ENCODE measurements around the gene TMEM184B.
A peak's percentile ranks its signal among the peaks of the same experiment; 100 is the strongest.

TMEM184B gene

DNA sequence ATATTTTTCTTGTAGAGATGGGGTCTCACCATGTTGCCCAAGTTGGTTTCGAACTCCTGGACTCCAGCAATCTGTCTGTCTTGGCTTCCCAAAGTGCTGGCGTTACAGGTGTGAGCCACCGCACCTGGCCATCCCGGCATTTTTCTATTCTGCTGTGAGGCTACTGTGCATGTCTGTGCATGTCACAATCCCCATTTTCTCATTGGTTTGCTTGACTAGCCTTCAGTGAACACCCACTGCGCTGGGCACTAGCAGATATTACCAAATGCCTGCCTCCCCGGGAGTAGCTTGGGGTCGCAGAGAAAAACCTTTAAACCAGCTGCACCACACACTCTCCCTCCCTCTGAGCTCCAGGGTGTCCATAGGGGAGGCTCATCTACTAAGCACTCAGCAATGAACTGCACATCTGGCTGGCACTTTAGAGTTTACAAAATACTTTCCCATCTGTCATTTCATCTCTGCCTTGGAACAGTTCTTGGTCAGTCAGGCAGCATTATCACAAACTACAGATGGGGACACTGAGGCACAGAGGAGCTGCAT lies 39.5 kb upstream of the TMEM184B start:
- H3K27me3 Mint-ChIP-seq = no peaks in the 10 kb centered on the region
- no peaks in the 10 kb centered on the region for H3K9me3 Mint-ChIP-seq (ENCODE audit: low read depth)
- no peak overlapping the region for H3K4me3 Mint-ChIP-seq
- H3K36me3 Mint-ChIP-seq = peaks cover 2% of the 10 kb centered on the region
- peak overlapping the region; percentile 54 for H3K27ac Mint-ChIP-seq
- H3K4me1 Mint-ChIP-seq (ENCODE audit: low read depth) = peaks cover 49% of the 10 kb centered on the region

DNA sequence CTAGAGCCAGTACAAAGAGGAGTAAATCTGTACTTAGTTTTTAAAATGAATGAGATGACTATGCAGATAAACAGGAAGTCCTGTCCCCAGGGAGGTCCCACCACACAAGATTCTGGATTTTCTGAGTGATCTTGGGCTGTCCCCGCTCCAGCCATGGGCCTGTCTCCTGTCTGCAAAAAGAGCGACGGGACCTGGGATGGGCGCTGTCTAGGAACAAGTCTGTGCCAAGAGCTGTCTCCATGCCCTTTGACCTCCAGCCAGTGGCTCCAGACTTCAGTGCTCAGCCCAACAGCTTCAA lies 38.5 kb upstream of the TMEM184B start:
- peaks cover 2% of the 10 kb centered on the region for H3K36me3 Mint-ChIP-seq
- peak overlapping the region; percentile 68 for H3K27ac Mint-ChIP-seq
- no peaks in the 10 kb centered on the region for H3K9me3 Mint-ChIP-seq (ENCODE audit: low read depth)
- no peaks in the 10 kb centered on the region for H3K27me3 Mint-ChIP-seq
- H3K4me3 Mint-ChIP-seq = no peak overlapping the region
- peaks cover 54% of the 10 kb centered on the region for H3K4me1 Mint-ChIP-seq (ENCODE audit: low read depth)

DNA sequence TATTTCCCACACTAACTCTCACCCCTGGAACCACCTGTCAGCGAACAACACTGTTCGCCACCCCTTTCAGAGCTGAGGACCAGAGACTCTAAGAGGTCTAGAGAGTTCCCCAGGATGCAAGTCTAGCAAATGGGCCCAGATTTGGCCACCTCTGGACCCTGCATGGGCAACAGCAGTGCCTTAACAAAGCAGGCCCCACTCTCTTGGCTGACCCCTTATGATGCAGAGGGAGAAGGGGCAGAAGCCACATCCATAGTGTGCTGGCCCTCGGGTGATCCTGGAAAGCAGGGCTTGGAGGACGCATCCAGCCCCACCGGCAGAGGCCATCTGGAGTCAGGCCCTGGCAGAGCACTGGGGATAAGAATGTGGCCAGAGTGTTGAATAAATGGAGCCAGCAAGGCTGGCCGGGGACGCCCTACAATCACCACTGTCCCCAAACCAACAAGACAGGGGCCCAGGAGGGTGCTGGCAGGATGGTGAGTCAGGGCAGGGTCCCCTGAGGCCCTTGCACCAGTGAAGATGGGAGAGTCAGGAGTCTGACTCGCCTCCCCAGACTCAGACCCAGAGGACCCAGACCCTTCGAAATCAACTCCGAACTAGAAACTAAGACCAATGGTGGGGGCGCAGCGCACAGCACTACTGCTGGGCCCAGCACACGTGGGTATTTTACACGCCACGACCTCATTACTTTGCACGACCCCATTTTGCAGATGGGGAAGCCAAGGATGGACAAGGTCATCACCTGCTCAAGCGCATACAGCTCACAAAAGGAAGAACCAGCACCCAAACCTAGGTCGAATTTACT lies 37.9 kb upstream of the TMEM184B start:
- H3K27me3 Mint-ChIP-seq = no peaks in the 10 kb centered on the region
- H3K4me3 Mint-ChIP-seq = no peak overlapping the region
- H3K4me1 Mint-ChIP-seq (ENCODE audit: low read depth) = peaks cover 57% of the 10 kb centered on the region
- peak overlapping the region; percentile 68 for H3K27ac Mint-ChIP-seq
- H3K9me3 Mint-ChIP-seq (ENCODE audit: low read depth) = no peaks in the 10 kb centered on the region
- peaks cover 2% of the 10 kb centered on the region for H3K36me3 Mint-ChIP-seq

- Mint-ChIP-seq H3K4me1 (ENCODE audit: low read depth) (peaks cover 53% of the 10 kb centered on the region), H3K27ac (peak overlapping the region; percentile 64), H3K9me3 (ENCODE audit: low read depth) (no peaks in the 10 kb centered on the region), H3K27me3 (no peaks in the 10 kb centered on the region), H3K4me3 (no peak overlapping the region), H3K36me3 (peaks cover 2% of the 10 kb centered on the region)
Observed at GRCh38 chr22:38309614-38310517, 37.1 kb upstream of the TMEM184B start.

GRCh38 chr22:38308791-38309498 lies 36.1 kb upstream of the TMEM184B start:
- no peaks in the 10 kb centered on the region for H3K9me3 Mint-ChIP-seq (ENCODE audit: low read depth)
- H3K4me1 Mint-ChIP-seq (ENCODE audit: low read depth) = peaks cover 44% of the 10 kb centered on the region
- peaks cover 2% of the 10 kb centered on the region for H3K36me3 Mint-ChIP-seq
- H3K27me3 Mint-ChIP-seq = no peaks in the 10 kb centered on the region
- no peak overlapping the region for H3K4me3 Mint-ChIP-seq
- H3K27ac Mint-ChIP-seq = peak overlapping the region; percentile 38

DNA sequence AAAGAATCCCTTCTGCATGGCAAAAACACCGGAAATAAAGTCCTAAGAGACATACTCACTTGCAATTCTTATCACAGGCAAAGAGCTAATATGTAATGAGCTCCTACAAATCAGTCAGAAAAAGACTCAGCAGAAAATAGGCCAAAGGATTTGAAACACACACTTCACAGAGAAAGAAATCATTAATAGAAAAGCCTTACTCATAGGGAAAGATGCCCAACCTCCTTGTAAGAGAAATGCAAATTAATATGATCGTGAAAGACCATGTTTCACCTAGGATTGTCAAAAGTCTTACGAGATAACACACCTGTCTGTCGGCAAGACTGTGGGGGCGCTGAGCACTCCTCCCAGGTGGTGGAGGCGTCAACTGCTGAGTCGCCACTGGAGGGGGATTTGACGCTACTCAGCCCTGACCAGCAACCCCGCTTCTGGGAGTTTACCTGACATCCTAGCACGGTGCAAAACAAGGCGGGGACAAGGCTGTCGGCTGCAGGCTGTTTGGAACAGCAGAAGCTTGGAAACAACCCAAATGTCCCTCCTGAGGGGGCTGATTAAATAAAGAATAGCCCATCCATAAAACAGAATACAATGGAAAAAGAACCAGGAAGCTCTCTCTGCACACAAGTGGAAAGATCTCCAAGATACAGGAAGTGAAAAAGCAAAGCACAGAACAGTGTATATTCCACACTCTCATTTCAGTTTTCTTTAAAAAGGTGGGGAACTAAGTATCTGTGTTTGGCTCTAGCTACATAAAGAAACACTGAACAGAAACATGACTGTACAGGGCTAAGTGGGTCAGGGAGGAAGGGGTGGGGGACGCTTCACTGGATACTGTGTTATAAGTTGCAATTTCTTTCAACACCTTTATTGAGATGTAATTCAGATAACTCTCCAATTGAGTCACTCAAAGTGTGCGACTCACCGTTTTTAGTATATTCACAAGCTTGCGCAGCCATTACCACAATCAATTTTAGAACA lies 33.0 kb upstream of the TMEM184B start:
- no peak overlapping the region for H3K4me3 Mint-ChIP-seq
- H3K36me3 Mint-ChIP-seq = peaks cover 2% of the 10 kb centered on the region
- H3K4me1 Mint-ChIP-seq (ENCODE audit: low read depth) = peaks cover 21% of the 10 kb centered on the region
- no peaks in the 10 kb centered on the region for H3K27me3 Mint-ChIP-seq
- no peaks in the 10 kb centered on the region for H3K9me3 Mint-ChIP-seq (ENCODE audit: low read depth)
- peak overlapping the region; percentile 72 for H3K27ac Mint-ChIP-seq

GRCh38 chr22:38304526-38304925 lies 31.7 kb upstream of the TMEM184B start:
- Mint-ChIP-seq H3K27me3 (no peaks in the 10 kb centered on the region), H3K27ac (no peak overlapping the region), H3K36me3 (peaks cover 5% of the 10 kb centered on the region), H3K4me3 (no peak overlapping the region), H3K4me1 (ENCODE audit: low read depth) (peaks cover 20% of the 10 kb centered on the region), H3K9me3 (ENCODE audit: low read depth) (no peaks in the 10 kb centered on the region)

DNA sequence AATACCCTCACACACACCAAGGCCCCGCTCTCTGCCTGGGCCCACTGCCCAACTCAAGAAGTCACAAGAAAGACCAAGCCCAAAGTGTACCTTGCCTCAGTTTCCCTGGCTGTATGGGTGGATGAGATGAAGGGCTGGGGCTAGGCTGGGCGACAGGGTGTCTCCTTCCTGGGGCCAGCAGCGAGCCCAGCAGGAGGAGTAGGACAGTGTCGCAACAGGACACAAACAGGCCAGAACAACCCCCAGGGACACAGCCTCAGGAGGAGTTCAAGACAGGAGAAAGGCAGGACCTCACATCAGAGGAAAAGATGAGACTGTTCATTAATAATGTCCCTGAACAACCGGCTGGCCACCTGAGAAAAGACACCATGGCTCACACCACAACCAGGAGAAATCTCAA lies 31.2 kb upstream of the TMEM184B start:
- H3K4me1 Mint-ChIP-seq (ENCODE audit: low read depth) = peaks cover 19% of the 10 kb centered on the region
- no peaks in the 10 kb centered on the region for H3K9me3 Mint-ChIP-seq (ENCODE audit: low read depth)
- H3K36me3 Mint-ChIP-seq = peaks cover 5% of the 10 kb centered on the region
- no peak overlapping the region for H3K27ac Mint-ChIP-seq
- no peaks in the 10 kb centered on the region for H3K27me3 Mint-ChIP-seq
- H3K4me3 Mint-ChIP-seq = no peak overlapping the region

DNA sequence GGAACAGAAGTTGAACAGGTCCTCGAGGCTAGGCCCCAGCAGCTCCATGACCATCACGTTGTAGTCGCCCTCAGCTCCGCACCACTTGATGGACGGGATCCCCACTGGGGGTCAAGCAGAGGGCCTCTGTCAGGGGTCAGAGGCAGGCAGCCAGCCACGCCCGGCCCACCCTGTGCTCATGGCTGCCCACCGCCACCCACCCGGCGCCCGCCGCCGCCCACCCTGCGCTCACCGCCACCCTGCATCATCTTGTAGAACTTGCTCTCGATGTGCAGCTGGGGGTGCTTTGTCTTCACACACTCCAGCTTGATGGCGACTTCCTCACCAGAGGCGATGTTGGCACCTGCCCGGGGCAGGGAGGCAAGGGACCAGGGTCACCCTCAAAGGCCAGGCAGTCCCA lies 30.1 kb upstream of the TMEM184B start:
- Mint-ChIP-seq H3K27me3 (no peaks in the 10 kb centered on the region), H3K36me3 (peaks cover 3% of the 10 kb centered on the region), H3K9me3 (ENCODE audit: low read depth) (no peaks in the 10 kb centered on the region), H3K4me1 (ENCODE audit: low read depth) (peaks cover 15% of the 10 kb centered on the region), H3K4me3 (no peak overlapping the region), H3K27ac (no peak overlapping the region)

GRCh38 chr22:38300946-38301345 lies 28.1 kb upstream of the TMEM184B start:
- Mint-ChIP-seq H3K36me3 (peaks cover 3% of the 10 kb centered on the region), H3K27ac (no peak overlapping the region), H3K4me3 (no peak overlapping the region), H3K27me3 (no peaks in the 10 kb centered on the region), H3K9me3 (ENCODE audit: low read depth) (no peaks in the 10 kb centered on the region), H3K4me1 (ENCODE audit: low read depth) (peaks cover 7% of the 10 kb centered on the region)

DNA sequence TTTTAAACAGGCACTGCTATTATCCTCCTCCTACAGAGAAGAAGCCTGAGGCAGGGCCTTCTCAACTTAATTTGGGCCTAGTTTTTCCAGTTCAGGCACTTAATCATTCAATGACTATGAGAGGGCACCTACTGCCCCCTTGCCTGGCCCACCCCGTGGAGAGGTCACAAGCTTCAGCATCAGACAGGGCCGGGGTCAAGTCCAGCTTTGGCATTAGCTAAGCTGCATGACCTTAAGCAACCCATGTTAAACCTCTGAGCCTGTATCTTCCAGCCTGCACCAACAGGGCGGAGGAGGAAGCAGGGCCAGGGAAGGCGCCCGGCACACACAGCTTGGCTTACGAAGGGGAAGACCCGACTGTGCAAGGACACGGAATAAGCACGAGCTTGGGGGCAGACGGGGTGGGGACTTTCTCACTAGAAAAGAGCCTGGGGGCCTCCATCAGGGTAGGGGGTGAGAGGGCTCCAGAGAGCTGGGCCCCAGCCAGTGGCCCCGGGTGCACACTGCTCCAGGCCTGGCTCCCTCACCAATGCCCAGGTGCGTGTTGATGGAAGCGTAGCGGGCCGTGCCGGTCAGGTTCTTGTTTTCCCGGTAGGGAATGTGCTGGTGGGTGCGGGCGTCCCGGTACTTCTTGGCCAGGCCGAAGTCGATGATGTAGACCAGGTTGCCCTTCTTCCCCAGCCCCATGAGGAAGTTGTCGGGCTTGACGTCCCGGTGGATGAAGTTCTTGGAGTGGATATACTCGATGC lies 27.6 kb upstream of the TMEM184B start:
- H3K27ac Mint-ChIP-seq = no peak overlapping the region
- H3K36me3 Mint-ChIP-seq = peaks cover 3% of the 10 kb centered on the region
- no peaks in the 10 kb centered on the region for H3K27me3 Mint-ChIP-seq
- H3K9me3 Mint-ChIP-seq (ENCODE audit: low read depth) = no peaks in the 10 kb centered on the region
- no peak overlapping the region for H3K4me3 Mint-ChIP-seq
- peaks cover 1% of the 10 kb centered on the region for H3K4me1 Mint-ChIP-seq (ENCODE audit: low read depth)

GRCh38 chr22:38299770-38300102 lies 26.9 kb upstream of the TMEM184B start:
- H3K27me3 Mint-ChIP-seq = no peaks in the 10 kb centered on the region
- no peaks in the 10 kb centered on the region for H3K4me1 Mint-ChIP-seq (ENCODE audit: low read depth)
- H3K4me3 Mint-ChIP-seq = no peak overlapping the region
- H3K27ac Mint-ChIP-seq = no peak overlapping the region
- no peaks in the 10 kb centered on the region for H3K9me3 Mint-ChIP-seq (ENCODE audit: low read depth)
- H3K36me3 Mint-ChIP-seq = peaks cover 3% of the 10 kb centered on the region

DNA sequence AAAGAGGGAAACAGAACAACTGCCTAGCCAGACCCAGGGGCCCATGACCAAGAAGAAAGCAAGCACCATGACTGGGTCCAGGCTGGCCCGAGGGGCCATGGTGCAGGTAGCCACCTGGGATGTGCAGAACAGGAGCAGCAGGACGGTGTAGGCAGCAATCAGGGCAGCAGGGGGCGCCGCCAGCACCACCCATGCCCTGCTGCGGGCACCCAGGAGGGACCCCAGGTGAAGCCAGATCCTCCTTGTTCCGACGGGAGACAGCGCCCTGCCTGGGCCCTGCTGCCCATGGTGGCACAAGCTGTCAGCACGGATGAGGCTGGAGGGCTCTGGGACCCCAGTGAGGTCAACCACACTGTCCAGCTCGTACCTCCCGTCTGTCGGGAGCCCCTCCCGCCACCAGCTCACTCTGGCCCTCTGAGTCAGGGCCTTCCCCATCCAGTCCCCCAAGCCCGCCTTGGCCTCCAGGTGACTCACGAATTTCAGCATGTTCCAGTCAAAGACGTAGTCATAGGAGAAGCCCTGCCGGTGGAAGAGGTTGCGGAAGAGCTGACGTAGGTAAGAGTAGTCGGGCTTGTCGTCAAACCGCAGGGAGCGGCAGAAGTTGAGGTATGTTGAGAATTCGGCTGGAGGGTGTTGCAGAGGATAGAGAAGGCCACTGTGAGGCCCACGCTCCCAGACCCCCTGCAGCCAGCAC lies 25.6 kb upstream of the TMEM184B start:
- no peak overlapping the region for H3K27ac Mint-ChIP-seq
- H3K4me3 Mint-ChIP-seq = no peak overlapping the region
- peaks cover 3% of the 10 kb centered on the region for H3K36me3 Mint-ChIP-seq

More for the DNA sequence above, 25.6 kb upstream of the TMEM184B start:
- H3K4me1 Mint-ChIP-seq (ENCODE audit: low read depth) = no peaks in the 10 kb centered on the region
- no peaks in the 10 kb centered on the region for H3K27me3 Mint-ChIP-seq
- H3K9me3 Mint-ChIP-seq (ENCODE audit: low read depth) = no peaks in the 10 kb centered on the region

All from activated naive CD8-positive, alpha-beta T cell (primary cell).